Keratinocyte (primary cell): ENCODE data around the gene COIL. TPM values are rescaled to one million over a fixed set of nuclear protein-coding genes. Genes with fewer than 3 reads are reported as not detected.

Experiments used
- DNase-seq: peaks from one replicate; pipeline ENCODE4 v3.0.0-alpha.2; 2011; ENCODE audit warnings: low read depth, missing footprints, low spot score
- FAIRE-seq: peaks from 2 replicates; lab custom pipeline; 2011; peaks lifted over from hg19 to GRCh38; lab: Jason Lieb, UNC
- H2AFZ ChIP-seq: 2 replicates; pipeline ENCODE4 v1.6.0; 2012; ENCODE audit warnings: low read length, control low read depth, inconsistent platforms; ENCODE audit not compliant: control insufficient read depth
- H3K27ac ChIP-seq: 2 replicates; pipeline ENCODE4 v1.5.1; 2011; ENCODE audit warnings: low read length; ENCODE audit not compliant: control insufficient read depth, insufficient read depth
- H3K27me3 ChIP-seq: 3 replicates; pipeline ENCODE4 v1.6.0; 2011; ENCODE audit warnings: low read length; ENCODE audit not compliant: control insufficient read depth, insufficient read depth; ENCODE audit errors: extremely low read depth
- H3K36me3 ChIP-seq, 2 experiments: 2 replicates in 1 of 2; 3 replicates in 1 of 2; pipeline ENCODE4 v1.5.1; 2011; ENCODE audit warnings: low read length in 2 of 2, mild to moderate bottlenecking in 1 of 2; ENCODE audit not compliant: control insufficient read depth in 2 of 2, insufficient read depth in 2 of 2; ENCODE audit errors: extremely low read depth in 1 of 2
- H3K4me1 ChIP-seq: 3 replicates; pipeline ENCODE4 v1.5.1; 2011; ENCODE audit warnings: low read length; ENCODE audit not compliant: control insufficient read depth, insufficient read depth; ENCODE audit errors: extremely low read depth
- H3K4me2 ChIP-seq: 3 replicates; pipeline ENCODE4 v1.6.0; 2011; ENCODE audit warnings: low read depth, low read length; ENCODE audit not compliant: control insufficient read depth, insufficient read depth; ENCODE audit errors: extremely low read depth
- H3K4me3 ChIP-seq, 3 experiments: fragments of 200-600 bp in 1 of 3; sonication (generic) in 1 of 3; 2 replicates in 2 of 3; 3 replicates in 1 of 3; pipeline ENCODE4 v1.5.1; 2011 to 2016; ENCODE audit warnings: low read length in 3 of 3, mild to moderate bottlenecking in 3 of 3, control low read depth in 2 of 3, inconsistent platforms in 1 of 3, low read depth in 1 of 3, mixed read lengths in 1 of 3, mixed run types in 1 of 3, moderate library complexity in 1 of 3; ENCODE audit not compliant: control insufficient read depth in 2 of 3, insufficient read depth in 2 of 3; ENCODE audit errors: extremely low read depth in 1 of 3
- H3K79me2 ChIP-seq: 2 replicates; pipeline ENCODE4 v1.6.0; 2012; ENCODE audit warnings: low read length; ENCODE audit not compliant: control insufficient read depth, insufficient read depth
- H3K9ac ChIP-seq: 3 replicates; pipeline ENCODE4 v1.6.0; 2011; ENCODE audit warnings: low read length; ENCODE audit not compliant: control insufficient read depth, insufficient read depth; ENCODE audit errors: extremely low read depth
- H3K9me1 ChIP-seq: 3 replicates; pipeline ENCODE4 v1.6.0; 2011; ENCODE audit warnings: low read length; ENCODE audit not compliant: control insufficient read depth, insufficient read depth; ENCODE audit errors: extremely low read depth
- H3K9me3 ChIP-seq: 2 replicates; pipeline ENCODE4 v1.5.1; 2012; ENCODE audit warnings: low read depth, low read length; ENCODE audit not compliant: control insufficient read depth
- H4K20me1 ChIP-seq: 3 replicates; pipeline ENCODE4 v1.6.0; 2011; ENCODE audit warnings: low read length; ENCODE audit not compliant: control insufficient read depth, insufficient read depth; ENCODE audit errors: extremely low read depth
- CTCF ChIP-seq, 3 experiments: IDR thresholded peaks in 1 of 3; conservative IDR thresholded peaks in 1 of 3; optimal IDR thresholded peaks in 1 of 3; 2 replicates in 2 of 3; 3 replicates in 1 of 3; pipeline versions ENCODE3 to v1.5.1; 2011; ENCODE audit warnings: low read length in 3 of 3, mild to moderate bottlenecking in 3 of 3, moderate library complexity in 2 of 3, control low read depth in 1 of 3, inconsistent platforms in 1 of 3; ENCODE audit not compliant: insufficient read depth in 2 of 3; ENCODE audit errors: extremely low read depth in 1 of 3
- EZH2 ChIP-seq: IDR thresholded peaks from one replicate; pipeline ENCODE4 v1.6.1; 2012; ENCODE audit warnings: inconsistent platforms, mild to moderate bottlenecking, low read length, moderate library complexity
- dilution Hi-C: fragments of 300-500 bp; cut with MboI; formaldehyde crosslinking; loops from one replicate; pipeline ENCODE4 v1.7.0; 2020; ENCODE audit warnings: low sequenced_read_pairs; ENCODE audit not compliant: extremely low pct_ligation_motif_present
- polyA plus RNA-seq, 5 experiments: library from polyadenylated mRNA; depleted of rRNA in 3 of 5; stranded (reverse) in 3 of 5; stranded (forward) in 1 of 5; unstranded in 1 of 5; fragments of >200 nt; gene quantifications; 1 replicate in 1 of 5; 2 replicates in 3 of 5; 3 replicates in 1 of 5; pipeline versions ENCODE4 v1.2.1 to v1.2.3, GENCODE V29; 2011 to 2012; ENCODE audit warnings: missing spikeins in 2 of 5, low read depth in 1 of 5, low replicate concordance in 1 of 5

COIL gene
- polyA plus RNA-seq, 1 donor (not counting 4 experiments of a cell fraction or from before 2014, with no cell fraction given) = 11.6 TPM

DNA sequence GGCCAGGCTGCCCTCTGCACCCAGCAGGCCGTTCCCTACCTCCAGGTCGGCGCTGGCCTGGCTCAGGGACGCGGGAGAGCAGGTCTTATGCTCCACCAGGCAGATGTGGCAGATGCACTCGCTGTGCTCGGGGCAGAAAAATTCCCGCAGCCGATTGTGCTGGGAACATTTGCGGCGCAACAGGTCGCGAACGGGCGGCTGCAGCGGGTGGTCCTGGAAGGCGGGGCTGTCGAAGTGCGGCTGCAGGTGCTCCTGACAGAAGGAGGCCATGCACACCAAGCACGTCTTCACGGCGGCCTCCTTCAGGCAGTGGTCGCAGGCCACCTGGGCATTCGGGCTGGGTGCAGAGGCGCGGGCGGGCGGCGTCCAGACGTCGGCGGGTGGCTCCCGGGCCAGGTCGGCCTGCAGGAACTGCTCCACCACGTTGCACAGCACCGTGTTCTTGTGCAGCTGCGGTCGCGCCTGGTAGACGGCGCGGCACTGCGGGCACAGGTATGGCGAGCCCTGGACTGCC, 47.4 kb downstream of the COIL start:
- H3K9ac ChIP-seq = peak overlapping the region; percentile 97
- no peak for DNase-seq
- H3K9me3 ChIP-seq = no peaks in the 10 kb centered on the region
- TF ChIP-seq CTCF (optimal IDR thresholded peaks at IDR 0.05 in 1 of 3, IDR thresholded peaks at IDR 0.05 in 1 of 3, conservative IDR thresholded peaks at IDR 0.05 in 1 of 3; ENCODE audit: extremely low read depth in 1 of 3, insufficient read depth in 2 of 3, low read length in 3 of 3) = no peak
- TF ChIP-seq EZH2 = no peak
- peak overlapping the region; percentile 85 to 97 (median 93) for H3K4me3 ChIP-seq
- H3K9me1 ChIP-seq = no peaks in the 10 kb centered on the region
- H3K4me2 ChIP-seq = peak overlapping the region; percentile 97
- peaks cover 53% of the 10 kb centered on the region for H3K79me2 ChIP-seq
- peaks cover 36% of the 10 kb centered on the region for H3K4me1 ChIP-seq
- dilution Hi-C loops = no loop called here
- no peaks in the 10 kb centered on the region for H3K27me3 ChIP-seq
- peak overlapping the region; percentile 92 for H2AFZ ChIP-seq
- peaks cover 2 to 23% of the 10 kb centered on the region in 2 experiments for H3K36me3 ChIP-seq
- no peak for FAIRE-seq
- H4K20me1 ChIP-seq = no peaks in the 10 kb centered on the region
- peak overlapping the region; percentile 93 for H3K27ac ChIP-seq

DNA sequence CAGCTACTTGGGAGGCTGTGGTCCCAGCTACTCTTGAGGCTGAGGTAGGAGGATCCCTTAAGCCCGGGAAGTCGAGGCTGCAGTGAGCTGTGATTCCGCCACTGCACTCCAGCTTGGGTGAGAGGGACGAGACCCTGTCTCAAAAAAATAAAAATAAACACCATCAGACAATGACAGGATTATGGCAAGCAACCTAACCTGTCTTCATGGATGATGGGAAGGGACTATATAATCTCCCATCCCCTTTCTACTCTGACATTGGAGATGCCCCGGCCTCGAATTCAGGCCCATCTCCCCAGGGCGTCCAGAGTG, 47.9 kb downstream of the COIL start:
- Histone ChIP-seq H3K4me1 (peaks cover 40% of the 10 kb centered on the region), H3K9me3 (no peaks in the 10 kb centered on the region), H3K36me3 (peaks cover 2 to 28% of the 10 kb centered on the region in 2 experiments), H2AFZ (no peak overlapping the region), H3K27me3 (no peaks in the 10 kb centered on the region), H3K27ac (peak overlapping the region; percentile 93), H3K79me2 (peaks cover 55% of the 10 kb centered on the region), H3K4me3 (peak overlapping the region; percentile 85 to 97 (median 93)), H3K9ac (peak overlapping the region; percentile 97), H4K20me1 (no peaks in the 10 kb centered on the region), H3K9me1 (no peaks in the 10 kb centered on the region), H3K4me2 (peak overlapping the region; percentile 97)
- TF ChIP-seq EZH2 = no peak
- TF ChIP-seq CTCF (optimal IDR thresholded peaks at IDR 0.05 in 1 of 3, IDR thresholded peaks at IDR 0.05 in 1 of 3, conservative IDR thresholded peaks at IDR 0.05 in 1 of 3; ENCODE audit: extremely low read depth in 1 of 3, insufficient read depth in 2 of 3, low read length in 3 of 3) = no peak
- DNase-seq (no peak), FAIRE-seq (no peak)
- dilution Hi-C loops = no loop called here
